Common myeloid progenitor, CD34-positive (primary cell): ENCODE results near the gene TGFBR2.
"Not testable (repeated sequence)": the region's sequence is repeated elsewhere in the genome, so short reads cannot be mapped to it uniquely, and the experiment has no call there.

Experiments used
- CTCF ChIA-PET: fragments of 350-600 bp; sonication (Branson Sonifier 250); formaldehyde crosslinking; loops from one replicate; lab custom pipeline; 2021; ENCODE audit warnings: antibody characterized with exemption; lab: Charles Lee
- POLR2A ChIA-PET: fragments of 350-600 bp; sonication (Branson Sonifier 250); formaldehyde crosslinking; loops from one replicate; lab custom pipeline; 2021; ENCODE audit warnings: antibody characterized with exemption; lab: Charles Lee
- DNase-seq, 3 donors: peaks; one replicate each; pipeline versions ENCODE4 v3.0.0 to v3.0.0-alpha.2; 2013
- H3K27ac ChIP-seq, 2 experiments: 1 replicate in 1 of 2; 2 replicates in 1 of 2; pipeline ENCODE4 v1.7.0; 2013; ENCODE audit warnings: inconsistent platforms in 2 of 2, low read length in 2 of 2, mild to moderate bottlenecking in 2 of 2, low read depth in 1 of 2, moderate library complexity in 1 of 2; ENCODE audit not compliant: severe bottlenecking in 2 of 2, insufficient read depth in 1 of 2, poor library complexity in 1 of 2
- H3K27me3 ChIP-seq, 5 experiments: replicated peaks in 2 of 5; 1 replicate in 3 of 5; 2 replicates in 2 of 5; pipeline versions ENCODE4 v1.6.1 to v1.7.0; 2013; ENCODE audit warnings: low read length in 4 of 5, mild to moderate bottlenecking in 2 of 5, moderate library complexity in 2 of 5, inconsistent platforms in 1 of 5; ENCODE audit not compliant: insufficient read depth in 5 of 5, control insufficient read depth in 4 of 5
- H3K36me3 ChIP-seq, 4 experiments: 1 replicate in 2 of 4; 2 replicates in 2 of 4; pipeline versions ENCODE4 v1.6.1 to v1.7.0; 2013; ENCODE audit warnings: low read length in 3 of 4, control low read depth in 1 of 4, mild to moderate bottlenecking in 1 of 4; ENCODE audit not compliant: control insufficient read depth in 4 of 4, insufficient read depth in 4 of 4
- H3K4me1 ChIP-seq, 4 experiments: 1 replicate in 3 of 4; 2 replicates in 1 of 4; pipeline versions ENCODE4 v1.6.1 to v1.7.1; 2013; ENCODE audit warnings: low read length in 3 of 4, mild to moderate bottlenecking in 3 of 4, control low read depth in 1 of 4, inconsistent platforms in 1 of 4, moderate library complexity in 1 of 4; ENCODE audit not compliant: control insufficient read depth in 4 of 4, insufficient read depth in 4 of 4; ENCODE audit errors: control extremely low read depth in 1 of 4
- H3K4me3 ChIP-seq, 7 experiments: 1 replicate in 4 of 7; 2 replicates in 3 of 7; pipeline versions ENCODE4 v1.5.1 to v1.7.0; 2013; ENCODE audit warnings: mild to moderate bottlenecking in 7 of 7, low read length in 6 of 7, moderate library complexity in 6 of 7, inconsistent platforms in 2 of 7, low read depth in 2 of 7, control low read depth in 1 of 7; ENCODE audit not compliant: insufficient read depth in 4 of 7, control insufficient read depth in 1 of 7; ENCODE audit errors: extremely low read depth in 1 of 7
- H3K9me3 ChIP-seq, 5 experiments: 1 replicate in 4 of 5; 2 replicates in 1 of 5; pipeline versions ENCODE4 v1.6.1 to v1.7.1; 2013; ENCODE audit warnings: low read length in 4 of 5, mild to moderate bottlenecking in 2 of 5, inconsistent platforms in 1 of 5, low read depth in 1 of 5, moderate library complexity in 1 of 5; ENCODE audit not compliant: control insufficient read depth in 4 of 5, insufficient read depth in 2 of 5; ENCODE audit errors: control extremely low read depth in 1 of 5
- WGBS: methylation state at CpG from one replicate; pipeline ENCODE4 v1.1.5; 2013; ENCODE audit not compliant: insufficient coverage; 5-methylcytosine and 5-hydroxymethylcytosine counted together

The TGFBR2 gene

DNA sequence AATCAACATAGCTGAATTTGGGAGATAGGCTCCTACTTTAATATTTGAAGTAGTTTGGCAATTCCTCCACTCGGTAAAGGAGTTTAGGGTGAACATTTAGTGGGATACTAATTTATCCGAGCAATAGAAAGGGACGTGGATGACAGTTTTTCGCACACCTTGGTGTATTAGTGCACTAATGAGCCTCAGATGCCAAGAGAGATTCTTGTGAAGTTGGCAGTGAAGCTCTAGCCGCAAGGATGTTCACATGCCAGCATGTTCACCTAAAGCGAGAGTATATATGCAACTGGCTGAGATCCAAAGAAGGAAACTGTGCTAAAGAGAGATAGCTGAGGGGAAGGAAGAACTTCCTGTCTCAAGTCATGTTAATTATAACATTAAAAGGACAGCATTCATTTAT, 58.5 kb downstream of the TGFBR2 start:
- Histone ChIP-seq H3K36me3 (peaks cover 7 to 13% (median 11%) of the 10 kb centered on the region in 4 experiments), H3K27me3 (no peaks in the 10 kb centered on the region), H3K4me1 (peaks cover 22 to 60% (median 36%) of the 10 kb centered on the region in 4 experiments), H3K4me3 (peak overlapping the region in 4 of 7 experiments; percentile 13 to 63 (median 41)), H3K9me3 (no peaks in the 10 kb centered on the region), H3K27ac (no peak overlapping the region)
- peak; percentile 82 to 93 (median 88) for DNase-seq
- 6% methylated on average over 4 of the region's 6 CpGs for WGBS
- ChIA-PET POLR2A (interaction anchor here (0.6 kb wide), 1 partner anchor 650 kb away, joined by 3 read pairs; no protein-coding TSS in a partner anchor), CTCF (interaction anchor here (0.8 to 2.8 kb wide), 5 partner anchors 9 to 29 kb away, joined by 3 to 10 read pairs (median 3); no protein-coding TSS in a partner anchor)

GRCh38 chr3:30665539-30665938, 59.1 kb downstream of the TGFBR2 start:
- ChIA-PET CTCF (interaction anchor here (0.8 to 2.8 kb wide), 6 partner anchors 10 to 27 kb away, joined by 3 to 10 read pairs (median 3); no protein-coding TSS in a partner anchor), POLR2A (interaction anchor here (0.6 kb wide), 1 partner anchor 650 kb away, joined by 3 read pairs; no protein-coding TSS in a partner anchor)
- Histone ChIP-seq H3K9me3 (no peaks in the 10 kb centered on the region), H3K27ac (peak overlapping the region in 1 of 2 experiments; percentile 50), H3K4me3 (peak overlapping the region in 2 of 7 experiments; percentile 45 to 63), H3K36me3 (peaks cover 9 to 12% (median 11%) of the 10 kb centered on the region in 4 experiments), H3K4me1 (peaks cover 22 to 59% (median 36%) of the 10 kb centered on the region in 4 experiments), H3K27me3 (no peaks in the 10 kb centered on the region)
- no peak for DNase-seq
- WGBS, result 100% methylated on average over 1 of the region's 2 CpGs

DNA sequence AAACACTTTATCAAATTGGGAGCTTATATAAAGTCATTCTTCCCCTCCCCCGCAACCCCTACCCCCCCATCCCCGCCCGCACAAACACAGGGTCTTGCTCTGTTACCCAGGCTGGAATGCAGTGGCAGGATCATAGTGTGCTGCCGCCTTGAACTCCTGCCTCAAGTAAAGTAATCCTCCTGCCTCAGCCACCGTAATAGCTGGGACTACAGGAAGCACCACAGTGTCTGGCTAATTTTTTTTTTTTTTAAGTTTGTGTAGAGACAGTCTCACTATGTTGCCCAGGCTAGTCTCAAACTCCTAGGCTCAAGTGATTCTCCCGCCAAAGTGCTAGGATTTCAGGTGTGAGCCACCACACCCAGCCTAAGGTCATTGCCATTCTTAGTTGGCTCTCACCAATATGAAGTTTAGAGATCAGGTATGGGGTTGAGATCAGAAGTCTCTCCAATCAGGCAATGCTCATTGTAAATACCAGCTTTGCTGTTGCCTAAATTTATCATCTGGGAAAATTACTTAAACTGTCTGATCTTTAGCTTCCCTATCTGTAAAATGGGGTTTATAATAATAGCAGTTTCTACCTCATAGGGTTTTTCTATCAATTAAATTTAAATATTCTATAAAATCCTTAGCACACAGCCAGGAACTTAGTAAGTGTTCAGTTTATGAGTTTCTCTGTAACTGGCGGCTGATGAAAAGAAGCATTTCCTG, 60.3 kb downstream of the TGFBR2 start:
- peak in 1 of 3 donors; percentile 37 for DNase-seq
- Histone ChIP-seq H3K27me3 (no peaks in the 10 kb centered on the region), H3K36me3 (peaks cover 12 to 15% (median 14%) of the 10 kb centered on the region in 4 experiments), H3K4me3 (no peak overlapping the region), H3K4me1 (peaks cover 22 to 50% (median 33%) of the 10 kb centered on the region in 4 experiments), H3K27ac (no peak overlapping the region), H3K9me3 (no peaks in the 10 kb centered on the region)
- 95% methylated on average over 3 of the region's 7 CpGs for WGBS
- POLR2A ChIA-PET, result no interaction called here
- CTCF ChIA-PET, result interaction anchor here (1.0 to 2.8 kb wide), 6 partner anchors 9 to 26 kb away, joined by 3 to 10 read pairs (median 4); no protein-coding TSS in a partner anchor

- H3K27me3 ChIP-seq, result no peaks in the 10 kb centered on the region
- peak in 1 of 3 donors; percentile 46 for DNase-seq
- H3K4me3 ChIP-seq, result no peak overlapping the region
- CTCF ChIA-PET, result interaction anchor here (1.0 to 2.8 kb wide), 4 partner anchors 9 to 25 kb away, joined by 3 to 10 read pairs (median 5); no protein-coding TSS in a partner anchor
- peaks cover 16 to 18% (median 17%) of the 10 kb centered on the region in 4 experiments for H3K36me3 ChIP-seq
- H3K4me1 ChIP-seq, result peaks cover 22 to 50% (median 33%) of the 10 kb centered on the region in 4 experiments
- H3K9me3 ChIP-seq, result no peaks in the 10 kb centered on the region
- POLR2A ChIA-PET, result no interaction called here
- WGBS, result 14% methylated on average over 1 of the region's 1 CpG
- H3K27ac ChIP-seq, result no peak overlapping the region
These were observed 60.9 kb downstream of the TGFBR2 start for GRCh38 chr3:30667280-30667651.

- no peaks in the 10 kb centered on the region for H3K9me3 ChIP-seq
- no peak overlapping the region for H3K27ac ChIP-seq
- ChIA-PET POLR2A (no interaction called here), CTCF (no interaction called here)
- H3K4me1 ChIP-seq, result peaks cover 22 to 51% (median 33%) of the 10 kb centered on the region in 4 experiments
- H3K36me3 ChIP-seq, result peaks cover 18 to 27% (median 24%) of the 10 kb centered on the region in 4 experiments
- WGBS, result 92% methylated on average over 2 of the region's 5 CpGs
- H3K4me3 ChIP-seq, result no peak overlapping the region
- no peak for DNase-seq
- H3K27me3 ChIP-seq, result no peaks in the 10 kb centered on the region
These were observed 61.7 kb downstream of the TGFBR2 start for GRCh38 chr3:30668051-30668609.

- CTCF ChIA-PET, result interaction anchor here (0.7 to 1.1 kb wide), 4 partner anchors 13 to 513 kb away, joined by 3 to 4 read pairs (median 3); no protein-coding TSS in a partner anchor
- Histone ChIP-seq H3K4me1 (peaks cover 21 to 49% (median 33%) of the 10 kb centered on the region in 4 experiments), H3K36me3 (peaks cover 21 to 33% (median 28%) of the 10 kb centered on the region in 4 experiments)
- H3K9me3 ChIP-seq, DNase-seq, H3K27me3 ChIP-seq, H3K4me3 ChIP-seq, POLR2A ChIA-PET, H3K27ac ChIP-seq: not testable (repeated sequence)
- WGBS, result 98% methylated on average over 5 of the region's 7 CpGs
These were observed 63.0 kb downstream of the TGFBR2 start for GRCh38 chr3:30669360-30669934.
